Measurements from ENCODE around the gene HSPH1.

HSPH1 gene

GRCh38 chr13:31096654-31097302 lies 64.9 kb downstream of the HSPH1 start:
- DNase-seq (ENCODE audit: low spot score) = no peak

GRCh38 chr13:31094331-31095015 lies 67.2 kb downstream of the HSPH1 start:
- DNase-seq (ENCODE audit: low spot score) = no peak

DNA sequence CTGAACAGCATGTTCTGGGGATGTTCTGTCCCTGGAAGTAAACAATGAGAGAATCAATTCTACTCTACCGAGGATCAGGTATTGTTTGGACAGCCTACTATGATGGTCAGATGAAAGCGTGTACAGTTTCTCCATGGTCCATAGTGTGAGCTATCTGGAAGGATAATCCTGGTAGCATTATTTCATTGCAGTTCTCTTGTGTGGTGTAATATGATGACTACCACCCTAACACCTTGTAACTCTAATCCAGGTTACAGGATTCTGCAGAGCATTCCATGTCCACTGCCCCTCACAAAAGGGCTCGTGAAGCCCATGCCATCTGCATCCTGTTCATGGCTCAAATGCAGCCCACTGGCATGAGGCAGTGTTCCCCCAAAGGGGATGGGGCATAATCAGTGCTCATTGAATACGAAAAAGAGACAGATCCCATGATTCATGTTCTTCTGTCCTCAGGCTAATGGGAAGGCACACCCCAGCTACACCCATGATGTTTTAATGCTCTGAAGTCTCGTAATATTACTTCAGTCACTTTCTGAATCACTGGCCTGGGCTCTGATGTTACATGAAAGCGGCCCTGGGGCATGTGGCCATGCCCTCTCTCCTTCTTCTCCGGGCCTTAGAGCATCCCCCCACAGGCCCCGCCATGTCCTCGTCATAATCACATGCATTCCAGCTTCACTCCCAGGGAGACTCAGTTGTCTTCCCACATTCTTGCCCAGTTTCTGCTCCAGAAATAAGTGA lies 68.4 kb downstream of the HSPH1 start:
- DNase-seq (ENCODE audit: low spot score) = no peak

GRCh38 chr13:31092646-31093045 lies 69.1 kb downstream of the HSPH1 start:
- no peak for DNase-seq (ENCODE audit: low spot score)

DNA sequence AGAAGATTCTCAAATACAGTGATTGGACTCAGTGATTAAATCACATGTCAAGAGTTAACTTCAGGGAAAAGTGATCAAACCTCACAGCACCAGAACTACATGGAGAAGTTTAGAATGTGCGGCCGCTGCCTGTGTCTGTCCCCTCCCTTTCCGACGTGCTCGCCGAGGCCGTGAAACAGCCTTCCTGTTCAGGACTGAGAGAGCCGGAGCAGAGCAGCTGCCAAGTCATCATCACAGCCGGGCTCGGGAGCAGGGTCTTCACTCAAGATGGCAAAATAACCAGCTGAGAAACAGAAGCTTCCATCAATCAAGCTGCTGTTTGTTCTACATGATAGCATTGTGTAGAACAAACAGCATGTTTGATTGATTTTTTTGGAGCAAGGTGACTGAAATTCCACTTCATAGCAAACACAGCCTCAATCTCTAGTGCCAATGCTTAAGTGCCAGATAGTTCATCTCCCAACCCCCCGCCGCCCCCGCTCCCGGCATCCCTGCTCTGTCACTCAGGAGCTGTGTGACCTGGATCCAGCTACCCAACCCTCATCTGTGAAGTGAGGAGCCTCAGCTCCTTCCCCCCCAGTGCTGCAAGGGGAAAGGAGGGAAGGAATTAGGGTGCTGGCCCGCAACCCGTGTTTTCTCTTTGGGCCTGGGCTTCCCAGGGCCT lies 70.6 kb downstream of the HSPH1 start:
- no peak for DNase-seq (ENCODE audit: low spot score)

DNA sequence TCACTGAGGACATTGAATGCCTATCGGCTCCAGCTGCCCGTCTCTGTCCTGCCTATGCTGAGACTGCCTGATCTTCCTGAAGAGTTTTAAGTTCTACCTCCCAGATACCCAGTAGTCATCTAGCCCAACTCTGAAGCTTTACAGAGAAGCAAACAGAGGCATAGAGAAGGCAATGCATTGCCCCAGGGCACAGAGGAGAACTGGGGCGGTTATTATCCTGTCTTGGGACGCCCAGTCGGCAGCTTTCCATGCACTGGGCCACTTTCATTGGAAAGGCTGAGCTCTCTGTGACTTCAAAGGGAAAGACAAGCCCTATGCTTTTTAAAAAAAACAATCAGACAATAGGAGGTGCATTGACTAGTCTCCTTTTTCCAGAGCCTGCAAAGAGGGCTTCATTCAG lies 71.6 kb downstream of the HSPH1 start:
- no peak for DNase-seq (ENCODE audit: low spot score)

DNA sequence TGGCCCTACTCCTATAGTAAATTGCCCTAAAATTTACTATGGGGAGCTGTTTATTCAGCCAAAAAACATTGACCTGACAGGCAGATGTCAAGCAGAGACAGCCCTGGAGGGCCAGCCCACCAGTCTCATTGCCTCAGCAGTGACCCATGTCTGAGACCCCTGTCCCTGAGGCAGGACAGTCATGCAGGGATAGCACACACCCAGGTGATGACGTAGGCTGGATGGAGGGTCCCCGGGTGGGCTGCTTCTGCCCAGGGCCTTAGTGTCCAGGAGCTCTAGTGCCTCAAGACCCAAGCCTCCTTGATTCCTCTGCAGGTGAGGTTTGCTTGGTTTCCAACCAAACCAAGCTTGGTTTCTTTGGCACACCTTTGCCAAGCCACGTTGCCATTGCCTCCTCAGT lies 72.1 kb downstream of the HSPH1 start:
- no peak for DNase-seq (ENCODE audit: low spot score)

GRCh38 chr13:31088826-31089420 lies 72.8 kb downstream of the HSPH1 start:
- no peak for DNase-seq (ENCODE audit: low spot score)

Data from NAMALWA (cell line).